Adrenal gland (tissue), 5 donors: Measurements from ENCODE around the gene PEF1.

Experiments
- POLR2A ChIP-seq, 2 donors: fragments of 450-650 bp; IDR thresholded peaks; one replicate each; pipeline ENCODE4 v1.6.1; 2017; ENCODE audit warnings: antibody characterized with exemption in 2 of 2, mild to moderate bottlenecking in 2 of 2, moderate library complexity in 1 of 2
- TF ChIP-seq, protein P1 (sequence below), 6 experiments: fragments of 450-650 bp in 4 of 6; fragments of 200-600 bp in 2 of 6; sonication (generic) in 1 of 6; IDR thresholded peaks; 1 replicate in 5 of 6; 2 replicates in 1 of 6; pipeline versions ENCODE4 v1.5.1 to v1.8.0; 2016 to 2021; ENCODE audit warnings: antibody characterized with exemption in 6 of 6, mild to moderate bottlenecking in 2 of 6, moderate library complexity in 1 of 6
- donor health status: DM: no; HTN: no; CAD: no.

DNA sequence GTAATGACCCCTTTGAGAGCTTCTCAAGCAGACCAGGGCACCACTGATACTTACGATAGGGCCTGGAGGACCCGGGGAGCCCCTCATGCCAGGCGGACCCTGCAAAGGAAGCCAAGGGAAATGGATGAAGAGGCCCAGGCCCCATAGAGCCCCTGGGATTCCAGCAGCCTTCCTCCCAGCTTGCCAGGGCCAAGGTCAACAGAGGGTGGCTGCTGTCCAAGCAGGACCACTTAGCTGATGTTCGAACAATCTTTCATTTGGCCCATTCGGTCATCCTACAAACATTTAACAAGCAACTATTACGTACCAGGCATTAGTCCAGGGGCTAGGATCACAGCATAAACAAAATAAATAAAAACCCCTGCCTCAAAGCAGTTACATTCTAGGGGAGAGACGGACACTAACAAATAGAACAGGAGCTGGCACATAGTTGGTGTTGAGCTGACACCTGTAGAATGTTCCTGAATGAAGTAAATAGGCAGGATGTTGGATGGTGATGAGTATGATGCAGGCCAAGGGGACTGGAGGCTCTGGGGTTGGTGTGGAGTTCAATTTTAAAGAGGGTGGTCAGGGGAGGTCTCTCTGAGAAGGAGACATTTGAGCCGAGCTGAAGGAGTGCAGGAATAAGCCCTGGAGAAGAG is 27.0 kb upstream of the PEF1 start:
- TF ChIP-seq, protein P1, sequence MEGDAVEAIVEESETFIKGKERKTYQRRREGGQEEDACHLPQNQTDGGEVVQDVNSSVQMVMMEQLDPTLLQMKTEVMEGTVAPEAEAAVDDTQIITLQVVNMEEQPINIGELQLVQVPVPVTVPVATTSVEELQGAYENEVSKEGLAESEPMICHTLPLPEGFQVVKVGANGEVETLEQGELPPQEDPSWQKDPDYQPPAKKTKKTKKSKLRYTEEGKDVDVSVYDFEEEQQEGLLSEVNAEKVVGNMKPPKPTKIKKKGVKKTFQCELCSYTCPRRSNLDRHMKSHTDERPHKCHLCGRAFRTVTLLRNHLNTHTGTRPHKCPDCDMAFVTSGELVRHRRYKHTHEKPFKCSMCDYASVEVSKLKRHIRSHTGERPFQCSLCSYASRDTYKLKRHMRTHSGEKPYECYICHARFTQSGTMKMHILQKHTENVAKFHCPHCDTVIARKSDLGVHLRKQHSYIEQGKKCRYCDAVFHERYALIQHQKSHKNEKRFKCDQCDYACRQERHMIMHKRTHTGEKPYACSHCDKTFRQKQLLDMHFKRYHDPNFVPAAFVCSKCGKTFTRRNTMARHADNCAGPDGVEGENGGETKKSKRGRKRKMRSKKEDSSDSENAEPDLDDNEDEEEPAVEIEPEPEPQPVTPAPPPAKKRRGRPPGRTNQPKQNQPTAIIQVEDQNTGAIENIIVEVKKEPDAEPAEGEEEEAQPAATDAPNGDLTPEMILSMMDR (IDR thresholded peaks at IDR 0.05), result no peak
- TF ChIP-seq POLR2A (IDR thresholded peaks at IDR 0.05), result no peak
